Liver (tissue), 9 donors: ENCODE results near the gene CA5A. TPM values are rescaled to one million over a fixed set of nuclear protein-coding genes. Genes with fewer than 3 reads are reported as not detected.

Experiments
- DNase-seq: peaks from one replicate; pipeline ENCODE4 v3.0.0-alpha.2; 2017; ENCODE audit warnings: low spot score
- H3K27ac ChIP-seq, 2 donors: one replicate each; pipeline ENCODE4 v1.7.0; 2013; ENCODE audit warnings: inconsistent platforms in 2 of 2, low read length in 2 of 2, control low read depth in 1 of 2, low read depth in 1 of 2, mild to moderate bottlenecking in 1 of 2
- H3K27me3 ChIP-seq, 4 donors: one replicate each; pipeline versions ENCODE4 v1.6.1 to v1.7.0; 2013; ENCODE audit warnings: low read length in 3 of 4, inconsistent platforms in 1 of 4, mild to moderate bottlenecking in 1 of 4, moderate library complexity in 1 of 4; ENCODE audit not compliant: control insufficient read depth in 4 of 4, insufficient read depth in 4 of 4
- H3K36me3 ChIP-seq, 4 donors: one replicate each; pipeline versions ENCODE4 v1.6.1 to v1.7.0; 2013; ENCODE audit warnings: low read length in 3 of 4, mild to moderate bottlenecking in 3 of 4, low read depth in 1 of 4, moderate library complexity in 1 of 4; ENCODE audit not compliant: control insufficient read depth in 4 of 4, insufficient read depth in 3 of 4
- H3K4me1 ChIP-seq, 4 donors: one replicate each; pipeline versions ENCODE4 v1.6.1 to v1.7.0; 2013; ENCODE audit warnings: low read length in 3 of 4, mild to moderate bottlenecking in 3 of 4, moderate library complexity in 1 of 4; ENCODE audit not compliant: control insufficient read depth in 4 of 4, insufficient read depth in 4 of 4
- H3K4me3 ChIP-seq, 3 donors: one replicate each; pipeline versions ENCODE4 v1.6.1 to v1.7.0; 2013; ENCODE audit warnings: low read length in 3 of 3, control low read depth in 1 of 3, low read depth in 1 of 3, mild to moderate bottlenecking in 1 of 3
- H3K9ac ChIP-seq, 2 donors: one replicate each; pipeline ENCODE4 v1.7.0; 2013; ENCODE audit warnings: low read length in 2 of 2, mild to moderate bottlenecking in 2 of 2, moderate library complexity in 2 of 2, control low read depth in 1 of 2, low read depth in 1 of 2
- H3K9me3 ChIP-seq, 4 donors: one replicate each; pipeline versions ENCODE4 v1.6.1 to v1.7.0; 2013; ENCODE audit warnings: low read length in 3 of 4; ENCODE audit not compliant: control insufficient read depth in 4 of 4
- EGR1 ChIP-seq, 2 donors: IDR thresholded peaks; 2 replicates each; pipeline ENCODE4 v1.6.1; 2016 to 2018; ENCODE audit warnings: antibody characterized with exemption in 2 of 2, low read depth in 2 of 2
- FOXA1 ChIP-seq: IDR thresholded peaks from 2 replicates; pipeline ENCODE4 v1.6.1; 2016; ENCODE audit warnings: antibody characterized with exemption
- FOXA2 ChIP-seq: IDR thresholded peaks from 2 replicates; pipeline ENCODE4 v1.6.1; 2016; ENCODE audit warnings: antibody characterized with exemption
- GABPA ChIP-seq, 2 donors: IDR thresholded peaks in 1 of 2; conservative IDR thresholded peaks in 1 of 2; 2 replicates each; pipeline ENCODE4 v1.6.1; 2016; ENCODE audit warnings: antibody characterized with exemption in 2 of 2, mild to moderate bottlenecking in 1 of 2, moderate library complexity in 1 of 2
- HNF4A ChIP-seq, 2 donors: conservative IDR thresholded peaks; 2 replicates each; pipeline ENCODE4 v1.6.1; 2016; ENCODE audit warnings: antibody characterized with exemption in 2 of 2, mild to moderate bottlenecking in 2 of 2
- HNF4G ChIP-seq: IDR thresholded peaks from 2 replicates; pipeline ENCODE4 v1.6.1; 2016; ENCODE audit warnings: antibody characterized with exemption
- JUND ChIP-seq, 2 donors: IDR thresholded peaks; 2 replicates each; pipeline ENCODE4 v1.6.1; 2016; ENCODE audit warnings: antibody characterized with exemption in 2 of 2
- NR2F2 ChIP-seq: IDR thresholded peaks from 2 replicates; pipeline ENCODE4 v1.6.1; 2016; ENCODE audit warnings: antibody characterized with exemption
- RAD21 ChIP-seq, 2 donors: IDR thresholded peaks; 2 replicates each; pipeline ENCODE4 v1.6.1; 2016; ENCODE audit warnings: antibody characterized with exemption in 2 of 2, mild to moderate bottlenecking in 2 of 2
- RXRA ChIP-seq, 2 donors: IDR thresholded peaks; 2 replicates each; pipeline ENCODE4 v1.6.1; 2017 to 2018; ENCODE audit warnings: antibody characterized with exemption in 2 of 2, mild to moderate bottlenecking in 1 of 2
- SP1 ChIP-seq: IDR thresholded peaks from 2 replicates; pipeline ENCODE4 v1.6.1; 2018; ENCODE audit warnings: antibody characterized with exemption, mild to moderate bottlenecking
- TAF1 ChIP-seq: conservative IDR thresholded peaks from 2 replicates; pipeline ENCODE4 v1.6.1; 2016; ENCODE audit warnings: antibody characterized with exemption, mild to moderate bottlenecking
- ZBTB33 ChIP-seq: IDR thresholded peaks from 2 replicates; pipeline ENCODE4 v1.6.1; 2016; ENCODE audit warnings: antibody characterized with exemption
- WGBS: extraction: QIAGEN DNeasy Blood & Tissue Kit; methylation state at CpG from one replicate; pipeline ENCODE4 v1.1.7; 2013; 5-methylcytosine and 5-hydroxymethylcytosine counted together
- polyA plus RNA-seq, 2 donors: library from polyadenylated mRNA; stranded (reverse) in 1 of 2; unstranded in 1 of 2; fragments of 200-250 nt in 1 of 2; fragments of >200 nt in 1 of 2; fragmentation: Nextera tagmentation in 1 of 2; extraction: Ambion mirVana in 1 of 2; gene quantifications; one replicate each; pipeline versions ENCODE4 v1.2.1 to v1.2.3, GENCODE V29; 2013 to 2015
- total RNA-seq, 2 donors: library from RNA; depleted of rRNA; stranded (reverse); fragments of >200 nt; gene quantifications; one replicate each; pipeline ENCODE4 v1.2.3, GENCODE V29; 2014
- TF ChIP-seq, protein P1 (sequence below): IDR thresholded peaks from 2 replicates; pipeline ENCODE4 v1.6.1; 2016; ENCODE audit warnings: antibody characterized with exemption
- TF ChIP-seq, protein P2 (sequence below): IDR thresholded peaks from 2 replicates; pipeline ENCODE4 v1.6.1; 2016; ENCODE audit warnings: antibody characterized with exemption, mild to moderate bottlenecking
- TF ChIP-seq, protein P3 (sequence below): IDR thresholded peaks from 2 replicates; pipeline ENCODE4 v1.6.1; 2016; ENCODE audit warnings: antibody characterized with exemption
- donor health status: healthy.
- donor health status: healthy.
- donor health status: healthy.
- donor health status: healthy.
- donor health status: healthy.

CA5A gene
- total and polyA plus RNA-seq, 4 donors: 12.3 to 66.8 (median 33.6) TPM

- H3K9ac ChIP-seq: no peak overlapping the region
These were observed 20.3 kb upstream of the CA5A start for GRCh38 chr16:87956365-87957231.

DNA sequence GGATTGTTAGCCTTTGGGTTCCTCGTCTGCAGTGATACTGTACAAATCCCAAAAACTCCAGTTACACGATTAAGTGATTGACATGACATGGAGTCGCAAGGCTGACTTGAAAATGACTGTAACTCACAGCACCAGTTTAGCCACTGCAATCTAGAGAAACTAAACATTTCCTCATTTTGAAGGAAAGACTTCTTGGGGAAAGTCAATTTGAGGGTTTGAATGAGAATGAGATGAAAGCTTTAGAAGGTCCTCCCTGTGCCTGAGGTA lies 19.7 kb upstream of the CA5A start:
- peaks cover 0 to 5% (median 0%) of the 10 kb centered on the region in 4 donors for H3K36me3 ChIP-seq
- H3K4me1 ChIP-seq: peaks cover 0 to 38% (median 29%) of the 10 kb centered on the region in 4 donors
- no peak overlapping the region for H3K4me3 ChIP-seq
- no peaks in the 10 kb centered on the region for H3K9me3 ChIP-seq
- no peak overlapping the region for H3K9ac ChIP-seq
- H3K27me3 ChIP-seq: no peaks in the 10 kb centered on the region
- no peak for DNase-seq
- TF ChIP-seq, protein P1, sequence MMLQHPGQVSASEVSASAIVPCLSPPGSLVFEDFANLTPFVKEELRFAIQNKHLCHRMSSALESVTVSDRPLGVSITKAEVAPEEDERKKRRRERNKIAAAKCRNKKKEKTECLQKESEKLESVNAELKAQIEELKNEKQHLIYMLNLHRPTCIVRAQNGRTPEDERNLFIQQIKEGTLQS: no peak
- TF ChIP-seq NR2F2: no peak
- TF ChIP-seq JUND (IDR thresholded peaks at IDR 0.05): no peak
- TF ChIP-seq FOXA1: no peak
- TF ChIP-seq, protein P2, sequence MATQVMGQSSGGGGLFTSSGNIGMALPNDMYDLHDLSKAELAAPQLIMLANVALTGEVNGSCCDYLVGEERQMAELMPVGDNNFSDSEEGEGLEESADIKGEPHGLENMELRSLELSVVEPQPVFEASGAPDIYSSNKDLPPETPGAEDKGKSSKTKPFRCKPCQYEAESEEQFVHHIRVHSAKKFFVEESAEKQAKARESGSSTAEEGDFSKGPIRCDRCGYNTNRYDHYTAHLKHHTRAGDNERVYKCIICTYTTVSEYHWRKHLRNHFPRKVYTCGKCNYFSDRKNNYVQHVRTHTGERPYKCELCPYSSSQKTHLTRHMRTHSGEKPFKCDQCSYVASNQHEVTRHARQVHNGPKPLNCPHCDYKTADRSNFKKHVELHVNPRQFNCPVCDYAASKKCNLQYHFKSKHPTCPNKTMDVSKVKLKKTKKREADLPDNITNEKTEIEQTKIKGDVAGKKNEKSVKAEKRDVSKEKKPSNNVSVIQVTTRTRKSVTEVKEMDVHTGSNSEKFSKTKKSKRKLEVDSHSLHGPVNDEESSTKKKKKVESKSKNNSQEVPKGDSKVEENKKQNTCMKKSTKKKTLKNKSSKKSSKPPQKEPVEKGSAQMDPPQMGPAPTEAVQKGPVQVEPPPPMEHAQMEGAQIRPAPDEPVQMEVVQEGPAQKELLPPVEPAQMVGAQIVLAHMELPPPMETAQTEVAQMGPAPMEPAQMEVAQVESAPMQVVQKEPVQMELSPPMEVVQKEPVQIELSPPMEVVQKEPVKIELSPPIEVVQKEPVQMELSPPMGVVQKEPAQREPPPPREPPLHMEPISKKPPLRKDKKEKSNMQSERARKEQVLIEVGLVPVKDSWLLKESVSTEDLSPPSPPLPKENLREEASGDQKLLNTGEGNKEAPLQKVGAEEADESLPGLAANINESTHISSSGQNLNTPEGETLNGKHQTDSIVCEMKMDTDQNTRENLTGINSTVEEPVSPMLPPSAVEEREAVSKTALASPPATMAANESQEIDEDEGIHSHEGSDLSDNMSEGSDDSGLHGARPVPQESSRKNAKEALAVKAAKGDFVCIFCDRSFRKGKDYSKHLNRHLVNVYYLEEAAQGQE: no peak
- no peak for TF ChIP-seq SP1
- no peak for TF ChIP-seq ZBTB33
- WGBS: 72% methylated on average over 3 of the region's 3 CpGs
- peak overlapping the region; percentile 25 to 72 for H3K27ac ChIP-seq

More at GRCh38 chr16:87956365-87957231, 20.3 kb upstream of the CA5A start:
- DNase-seq: no peak
- Histone ChIP-seq H3K27ac (peak overlapping the region; percentile 23 to 72), H3K4me1 (peaks cover 0 to 38% (median 29%) of the 10 kb centered on the region in 4 donors), H3K27me3 (no peaks in the 10 kb centered on the region), H3K9me3 (no peaks in the 10 kb centered on the region), H3K36me3 (peaks cover 0 to 5% (median under 1%) of the 10 kb centered on the region in 4 donors), H3K4me3 (no peak overlapping the region)
- TF ChIP-seq FOXA2: no peak
- no peak for TF ChIP-seq JUND (IDR thresholded peaks at IDR 0.05)
- no peak for TF ChIP-seq TAF1
- TF ChIP-seq RAD21 (IDR thresholded peaks at IDR 0.05): no peak
- no peak for TF ChIP-seq RXRA (IDR thresholded peaks at IDR 0.05)
- TF ChIP-seq GABPA (IDR thresholded peaks at IDR 0.05 in 1 of 2, conservative IDR thresholded peaks at IDR 0.05 in 1 of 2): no peak
- TF ChIP-seq, protein P2: no peak
- TF ChIP-seq, protein P3, sequence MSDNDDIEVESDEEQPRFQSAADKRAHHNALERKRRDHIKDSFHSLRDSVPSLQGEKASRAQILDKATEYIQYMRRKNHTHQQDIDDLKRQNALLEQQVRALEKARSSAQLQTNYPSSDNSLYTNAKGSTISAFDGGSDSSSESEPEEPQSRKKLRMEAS: no peak
- TF ChIP-seq FOXA1: no peak
- TF ChIP-seq, protein P1: no peak
- no peak for TF ChIP-seq ZBTB33
- TF ChIP-seq NR2F2: no peak
- no peak for TF ChIP-seq EGR1 (IDR thresholded peaks at IDR 0.05; ENCODE audit: low read depth in 2 of 2)
- TF ChIP-seq SP1: no peak
- TF ChIP-seq HNF4G: no peak
- TF ChIP-seq HNF4A (conservative IDR thresholded peaks at IDR 0.05): no peak
- WGBS: 66% methylated on average over 30 of the region's 30 CpGs
